ENCODE results near the gene CNST.

Gene CNST, protein sequence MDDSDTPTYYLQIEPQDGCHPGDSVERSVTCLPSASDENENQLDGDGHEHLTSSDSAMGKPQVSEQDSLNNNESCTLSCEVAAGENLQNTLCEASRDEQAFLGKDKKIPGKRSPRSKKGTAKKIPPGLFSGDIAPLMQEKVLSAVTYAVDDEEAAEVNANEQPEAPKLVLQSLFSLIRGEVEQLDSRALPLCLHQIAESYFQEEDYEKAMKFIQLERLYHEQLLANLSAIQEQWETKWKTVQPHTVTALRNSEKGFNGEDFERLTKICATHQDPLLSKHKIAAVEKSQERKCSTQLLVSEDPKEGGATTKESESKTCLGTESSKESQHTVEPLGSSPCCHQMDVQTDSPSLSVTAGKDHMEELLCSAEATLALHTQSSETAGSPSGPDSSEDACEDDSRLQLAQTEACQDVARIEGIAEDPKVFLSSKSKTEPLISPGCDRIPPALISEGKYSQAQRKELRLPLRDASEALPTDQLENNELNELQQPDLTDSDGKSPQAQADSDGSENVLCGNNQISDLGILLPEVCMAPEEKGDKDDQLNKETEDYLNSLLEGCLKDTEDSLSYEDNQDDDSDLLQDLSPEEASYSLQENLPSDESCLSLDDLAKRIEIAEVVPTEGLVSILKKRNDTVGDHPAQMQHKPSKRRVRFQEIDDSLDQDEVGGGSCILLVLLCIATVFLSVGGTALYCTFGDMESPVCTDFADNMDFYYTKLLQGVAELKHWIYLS

DNA sequence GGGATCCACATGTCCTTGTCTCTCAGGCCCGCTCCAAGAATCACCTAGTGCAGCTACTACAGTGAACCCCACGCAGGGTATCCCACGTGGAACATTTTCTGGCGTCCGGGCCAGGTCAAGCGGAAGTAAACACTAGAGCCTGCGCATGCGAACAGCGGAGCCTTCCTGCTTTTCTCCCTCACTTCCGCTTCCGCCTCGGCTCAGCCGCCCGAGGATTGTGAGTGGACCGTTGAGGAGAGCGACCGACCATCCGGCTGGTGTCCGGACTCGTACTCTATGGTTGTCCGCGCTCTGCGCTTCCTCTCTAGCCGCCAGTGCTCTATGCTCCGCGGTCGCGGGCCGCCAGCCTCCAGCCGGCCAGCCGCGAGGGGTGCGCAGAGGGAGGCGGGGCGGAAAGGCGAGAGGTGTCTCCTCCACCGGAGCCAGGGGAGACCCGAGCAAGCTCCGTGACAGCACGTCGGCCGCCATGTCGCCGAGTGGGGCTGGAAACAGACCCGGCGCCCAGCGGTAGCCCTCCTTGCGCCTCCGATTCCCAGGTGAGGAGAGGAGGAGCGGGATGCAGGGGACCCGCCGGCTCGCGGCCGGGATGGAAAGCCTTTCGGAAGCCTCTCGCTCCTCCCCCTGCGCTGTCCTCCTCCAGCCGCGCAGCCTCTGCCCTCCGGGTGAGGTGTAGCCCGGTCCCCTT lies at the start of gene CNST, which contains the start of gene TFB2M:
Gene CNST, plus strand, starts transcription at position 329 of the 685 bp plus-strand sequence. CDS start 25,107 bp downstream, outside the sequence.
Gene TFB2M, minus strand, starts transcription at position 134 of the 685 bp plus-strand sequence. Its CDS starts 123 bp downstream, at position 11.
- peak; percentile 99 for DNase-seq (ENCODE audit: low read depth in 2 of 2)

DNA sequence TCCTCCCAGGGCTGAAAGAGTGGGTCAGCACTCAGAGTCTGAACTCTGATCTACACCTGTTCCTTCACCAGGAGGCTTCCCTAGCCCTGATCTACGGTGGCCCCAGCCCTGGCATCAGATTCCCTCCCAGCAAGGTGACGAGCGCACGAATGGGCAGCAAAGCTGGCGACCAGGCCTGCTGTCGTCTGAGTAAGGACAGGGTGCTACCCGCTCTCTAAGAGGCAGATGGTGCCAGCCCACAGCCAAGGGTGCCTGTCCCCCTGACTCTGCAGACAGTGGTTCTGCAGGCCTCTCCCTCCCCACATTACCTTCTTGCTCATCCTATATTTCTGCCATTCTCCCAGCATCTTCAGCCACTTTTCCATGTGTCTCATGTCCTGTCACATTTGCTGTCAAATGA lies 48.9 kb upstream of the CNST start:
- DNase-seq (ENCODE audit: low read depth in 2 of 2) = no peak
- TF ChIP-seq, protein P1, sequence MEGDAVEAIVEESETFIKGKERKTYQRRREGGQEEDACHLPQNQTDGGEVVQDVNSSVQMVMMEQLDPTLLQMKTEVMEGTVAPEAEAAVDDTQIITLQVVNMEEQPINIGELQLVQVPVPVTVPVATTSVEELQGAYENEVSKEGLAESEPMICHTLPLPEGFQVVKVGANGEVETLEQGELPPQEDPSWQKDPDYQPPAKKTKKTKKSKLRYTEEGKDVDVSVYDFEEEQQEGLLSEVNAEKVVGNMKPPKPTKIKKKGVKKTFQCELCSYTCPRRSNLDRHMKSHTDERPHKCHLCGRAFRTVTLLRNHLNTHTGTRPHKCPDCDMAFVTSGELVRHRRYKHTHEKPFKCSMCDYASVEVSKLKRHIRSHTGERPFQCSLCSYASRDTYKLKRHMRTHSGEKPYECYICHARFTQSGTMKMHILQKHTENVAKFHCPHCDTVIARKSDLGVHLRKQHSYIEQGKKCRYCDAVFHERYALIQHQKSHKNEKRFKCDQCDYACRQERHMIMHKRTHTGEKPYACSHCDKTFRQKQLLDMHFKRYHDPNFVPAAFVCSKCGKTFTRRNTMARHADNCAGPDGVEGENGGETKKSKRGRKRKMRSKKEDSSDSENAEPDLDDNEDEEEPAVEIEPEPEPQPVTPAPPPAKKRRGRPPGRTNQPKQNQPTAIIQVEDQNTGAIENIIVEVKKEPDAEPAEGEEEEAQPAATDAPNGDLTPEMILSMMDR (IDR thresholded peaks at IDR 0.05; ENCODE audit: low read depth, low read length) = no peak
- no peak overlapping the region for H3K4me3 ChIP-seq (replicated peaks in 1 of 2; ENCODE audit: low read depth in 2 of 2, low read length in 2 of 2)

More for the DNA sequence above, at the start of gene CNST, which contains the start of gene TFB2M:
- TF ChIP-seq, protein P1 (IDR thresholded peaks at IDR 0.05; ENCODE audit: low read depth, low read length) = no peak
- peak within 1 kb of the TSS; percentile 98 for H3K4me3 ChIP-seq (replicated peaks in 1 of 2; ENCODE audit: low read depth in 2 of 2, low read length in 2 of 2)

DNA sequence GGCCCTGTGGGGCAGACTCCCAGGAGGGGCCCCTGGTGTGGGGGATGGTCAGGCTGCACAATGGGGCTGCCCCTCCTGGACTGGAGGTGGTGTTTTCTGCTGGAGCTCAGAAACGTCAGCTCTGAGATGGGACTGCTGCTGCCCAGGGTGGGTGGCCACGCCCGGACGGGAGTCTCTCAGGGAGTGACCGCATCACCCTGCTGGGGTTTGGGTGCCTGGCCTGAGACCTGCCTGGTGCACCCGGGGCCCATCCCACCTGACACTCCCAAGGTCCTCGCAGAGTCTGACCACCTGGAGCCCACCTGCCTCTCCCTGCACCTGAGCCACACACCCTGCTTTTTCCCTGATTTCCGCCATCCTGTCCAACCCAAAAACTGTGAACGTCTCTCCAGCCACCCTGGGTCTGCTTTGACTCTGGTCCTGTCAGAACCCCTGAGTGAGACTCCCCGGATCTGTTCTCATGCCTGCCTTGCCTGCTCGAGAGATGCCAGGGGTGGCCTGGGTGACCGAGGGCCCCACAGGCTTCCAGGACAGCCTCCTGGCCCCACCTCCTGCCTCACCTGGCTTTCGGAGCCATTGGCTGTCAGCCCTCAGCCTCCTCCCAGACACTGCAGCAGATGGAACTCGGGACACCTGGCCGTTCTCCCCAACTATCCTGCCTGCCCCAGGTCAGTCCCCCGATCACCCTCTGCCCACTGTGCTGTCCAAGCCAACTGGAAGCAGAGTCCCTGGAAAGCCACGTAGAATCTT lies 47.6 kb upstream of the CNST start:
- H3K4me3 ChIP-seq (replicated peaks in 1 of 2; ENCODE audit: low read depth in 2 of 2, low read length in 2 of 2) = no peak overlapping the region
- TF ChIP-seq, protein P1 (IDR thresholded peaks at IDR 0.05; ENCODE audit: low read depth, low read length) = no peak
- DNase-seq (ENCODE audit: low read depth in 2 of 2) = no peak

DNA sequence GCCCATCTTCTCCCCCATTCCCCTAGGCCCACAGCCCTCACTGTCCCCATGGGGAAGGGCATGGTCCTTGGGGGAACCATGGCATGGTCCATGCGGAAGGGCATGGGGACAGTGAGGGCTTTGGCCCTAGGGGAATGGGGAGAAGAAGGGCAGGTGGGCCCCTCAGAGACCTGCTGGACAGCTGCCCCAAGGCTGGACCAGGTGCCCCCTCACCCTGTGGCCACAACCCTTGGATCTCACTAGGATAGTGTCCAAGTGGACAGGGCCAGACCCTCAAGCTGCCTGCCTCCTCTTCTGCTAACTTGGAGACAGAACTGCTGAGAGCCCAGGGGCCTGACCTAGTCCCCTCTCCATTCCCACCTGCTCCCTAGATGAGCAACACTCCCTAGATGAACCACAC lies 46.7 kb upstream of the CNST start:
- TF ChIP-seq, protein P1 (IDR thresholded peaks at IDR 0.05; ENCODE audit: low read depth, low read length) = no peak
- no peak overlapping the region for H3K4me3 ChIP-seq (replicated peaks in 1 of 2; ENCODE audit: low read depth in 2 of 2, low read length in 2 of 2)
- DNase-seq (ENCODE audit: low read depth in 2 of 2) = no peak

DNA sequence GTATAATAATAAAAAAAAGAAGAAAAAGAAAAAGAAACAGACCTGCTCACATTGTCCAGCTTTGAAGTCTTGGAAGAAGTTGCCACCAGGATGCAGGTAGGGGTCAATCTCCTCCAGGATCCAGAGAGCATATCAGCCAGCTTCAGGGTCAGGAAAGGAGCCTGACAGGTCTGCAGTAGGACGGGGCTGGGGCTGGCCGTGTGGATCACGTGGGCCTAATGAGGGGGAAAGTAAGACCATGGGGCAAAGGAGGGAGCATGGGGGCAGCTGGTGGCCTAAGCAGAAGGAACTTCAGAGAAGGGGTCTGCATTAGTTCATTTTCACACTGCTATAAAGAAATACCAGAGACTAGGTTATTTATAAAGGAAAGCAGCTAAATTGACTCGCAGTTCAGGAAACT lies 39.9 kb upstream of the CNST start:
- TF ChIP-seq, protein P1 (IDR thresholded peaks at IDR 0.05; ENCODE audit: low read depth, low read length) = no peak
- no peak for DNase-seq (ENCODE audit: low read depth in 2 of 2)
- H3K4me3 ChIP-seq (replicated peaks in 1 of 2; ENCODE audit: low read depth in 2 of 2, low read length in 2 of 2) = no peak overlapping the region

DNA sequence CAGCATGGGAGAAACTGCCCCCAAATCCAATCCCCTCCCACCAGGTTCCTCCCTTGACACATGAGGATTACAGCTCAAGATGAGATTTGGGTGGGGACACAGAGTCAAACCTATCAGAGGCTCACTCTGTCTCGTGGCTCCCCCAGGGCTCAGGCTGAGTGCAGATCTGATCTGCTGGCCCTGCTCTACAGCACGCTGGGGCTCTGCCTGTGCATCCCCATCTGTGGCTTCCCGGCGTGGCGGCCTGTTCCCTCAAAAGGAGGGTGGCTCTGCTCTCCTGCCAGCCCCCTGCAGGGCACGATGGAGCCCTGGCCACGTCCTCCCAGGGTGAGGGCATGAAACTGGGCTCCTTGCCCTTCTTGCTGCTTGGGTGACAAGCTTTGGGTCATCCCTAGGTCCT lies 39.3 kb upstream of the CNST start:
- TF ChIP-seq, protein P1 (IDR thresholded peaks at IDR 0.05; ENCODE audit: low read depth, low read length) = no peak
- no peak overlapping the region for H3K4me3 ChIP-seq (replicated peaks in 1 of 2; ENCODE audit: low read depth in 2 of 2, low read length in 2 of 2)
- no peak for DNase-seq (ENCODE audit: low read depth in 2 of 2)
